Endothelial cell of umbilical vein (primary cell): ENCODE data around the gene RGSL1. TPM values are rescaled to one million over a fixed set of nuclear protein-coding genes. Genes with fewer than 3 reads are reported as not detected.

Experiments used
- BruUV-seq: library from RNA; stranded (reverse); fragments of 400-500 nt; replicated peaks from 2 replicates; lab custom pipeline; 2021; lab: Mats Ljungman, UMichigan
- CTCF ChIA-PET: fragments of 300-600, 350-600 bp; sonication (Branson Sonifier 250); formaldehyde crosslinking; loops from one replicate; lab custom pipeline; 2021; ENCODE audit warnings: antibody characterized with exemption, inconsistent platforms; lab: Charles Lee
- POLR2A ChIA-PET: fragments of 300-600, 350-600 bp; sonication (Branson Sonifier 250); formaldehyde crosslinking; loops from one replicate; lab custom pipeline; 2021; ENCODE audit warnings: antibody characterized with exemption, inconsistent platforms; lab: Charles Lee
- DNase-seq: peaks from one replicate; pipeline ENCODE4 v3.0.0-alpha.2; 2011; ENCODE audit warnings: low read depth, low spot score
- FAIRE-seq: peaks from 2 replicates; lab custom pipeline; 2011; peaks lifted over from hg19 to GRCh38; lab: Jason Lieb, UNC
- H2AFZ ChIP-seq: 2 replicates; pipeline ENCODE4 v1.6.0; 2012; ENCODE audit warnings: low read depth, low read length, control low read depth, inconsistent platforms
- H3K27ac ChIP-seq: 2 replicates; pipeline ENCODE4 v1.5.1; 2011; ENCODE audit warnings: low read depth, mild to moderate bottlenecking, control low read depth, low read length, moderate library complexity; ENCODE audit not compliant: insufficient read depth
- H3K27me3 ChIP-seq, 2 experiments: 2 replicates each; pipeline versions ENCODE4 v1.6.0 to v1.6.1; 2011; ENCODE audit warnings: low read length in 2 of 2, mixed read lengths in 1 of 2; ENCODE audit not compliant: control insufficient read depth in 2 of 2, insufficient read depth in 2 of 2
- H3K36me3 ChIP-seq, 2 experiments: 2 replicates in 1 of 2; 3 replicates in 1 of 2; pipeline ENCODE4 v1.5.1; 2011; ENCODE audit warnings: low read length in 2 of 2, mild to moderate bottlenecking in 1 of 2, moderate library complexity in 1 of 2; ENCODE audit not compliant: control insufficient read depth in 2 of 2, insufficient read depth in 2 of 2; ENCODE audit errors: extremely low read depth in 1 of 2
- H3K4me1 ChIP-seq: 3 replicates; pipeline ENCODE4 v1.5.1; 2011; ENCODE audit warnings: mild to moderate bottlenecking, low read length; ENCODE audit not compliant: control insufficient read depth, insufficient read depth; ENCODE audit errors: extremely low read depth
- H3K4me2 ChIP-seq: 2 replicates; pipeline ENCODE4 v1.6.1; 2011; ENCODE audit warnings: low read length, control low read depth, mixed read lengths; ENCODE audit not compliant: insufficient read depth
- H3K4me3 ChIP-seq, 3 experiments: fragments of 200-600 bp in 1 of 3; sonication (generic), shearing (Covaris generic) in 1 of 3; replicated peaks in 1 of 3; 2 replicates each; pipeline ENCODE4 v1.5.1; 2011 to 2016; ENCODE audit warnings: control low read depth in 3 of 3, low read length in 3 of 3, mild to moderate bottlenecking in 2 of 3, inconsistent platforms in 1 of 3, low read depth in 1 of 3, moderate library complexity in 1 of 3; ENCODE audit not compliant: insufficient read depth in 1 of 3
- H3K79me2 ChIP-seq: 2 replicates; pipeline ENCODE4 v1.6.0; 2012; ENCODE audit warnings: low read length, inconsistent platforms; ENCODE audit not compliant: control insufficient read depth, insufficient read depth
- H3K9ac ChIP-seq: replicated peaks from 2 replicates; pipeline ENCODE3; 2011; ENCODE audit warnings: low read length, control low read depth; ENCODE audit not compliant: insufficient read depth; ENCODE audit errors: extremely low read depth
- H3K9me1 ChIP-seq: replicated peaks from 3 replicates; pipeline ENCODE4 v1.6.0; 2011; ENCODE audit warnings: mild to moderate bottlenecking, low read length; ENCODE audit not compliant: control insufficient read depth, insufficient read depth; ENCODE audit errors: extremely low read depth
- H3K9me3 ChIP-seq: replicated peaks from 2 replicates; pipeline ENCODE4 v1.5.1; 2012; ENCODE audit warnings: low read length, inconsistent platforms; ENCODE audit not compliant: control insufficient read depth, insufficient read depth
- H4K20me1 ChIP-seq: replicated peaks from 2 replicates; pipeline ENCODE3; 2011; ENCODE audit warnings: mild to moderate bottlenecking, low read length; ENCODE audit not compliant: control insufficient read depth, insufficient read depth; ENCODE audit errors: extremely low read depth
- CTCF ChIP-seq, 2 donors: IDR thresholded peaks; 1 replicate in 1 of 2; 2 replicates in 1 of 2; pipeline ENCODE4 v1.5.1; 2011; ENCODE audit warnings: low read length in 2 of 2, mild to moderate bottlenecking in 2 of 2, moderate library complexity in 2 of 2, control low read depth in 1 of 2, inconsistent platforms in 1 of 2, low read depth in 1 of 2; ENCODE audit not compliant: insufficient read depth in 1 of 2; ENCODE audit errors: extremely low read depth in 1 of 2
- EZH2 ChIP-seq: IDR thresholded peaks from 2 replicates; pipeline ENCODE4 v1.6.1; 2012; ENCODE audit warnings: borderline replicate concordance, low read depth, mild to moderate bottlenecking, moderate library complexity, low read length, inconsistent platforms; ENCODE audit not compliant: severe bottlenecking
- FOS ChIP-seq: IDR thresholded peaks from 2 replicates; pipeline ENCODE4 v1.6.1; 2011; ENCODE audit warnings: mild to moderate bottlenecking, low read length, moderate library complexity, borderline replicate concordance; ENCODE audit not compliant: insufficient read depth
- GATA2 ChIP-seq: IDR thresholded peaks from 2 replicates; pipeline ENCODE4 v1.7.0; 2011; ENCODE audit warnings: low read depth, mild to moderate bottlenecking, moderate library complexity, mixed read lengths, low read length; ENCODE audit not compliant: insufficient read length, insufficient read depth
- JUN ChIP-seq: IDR thresholded peaks from 2 replicates; pipeline ENCODE4 v1.6.1; 2011; ENCODE audit warnings: borderline replicate concordance, low read depth; ENCODE audit not compliant: insufficient read length, insufficient read depth
- MYC ChIP-seq: IDR thresholded peaks from one replicate; pipeline ENCODE4 v1.6.1; 2011; ENCODE audit warnings: mild to moderate bottlenecking, low read depth, low read length
- POLR2A ChIP-seq: IDR thresholded peaks from 2 replicates; pipeline ENCODE4 v1.6.1; 2012; ENCODE audit warnings: low read depth, mild to moderate bottlenecking, control low read depth, low read length
- POLR2AphosphoS5 ChIP-seq: IDR thresholded peaks from 2 replicates; pipeline ENCODE4 v1.6.1; 2012; ENCODE audit warnings: low read depth, mild to moderate bottlenecking, control low read depth, low read length, moderate library complexity; ENCODE audit not compliant: insufficient read depth
- dilution Hi-C: fragments of 300-500 bp; cut with MboI; formaldehyde crosslinking; loops from one replicate; pipeline ENCODE4 v1.15.0; 2019; ENCODE audit warnings: low sequenced_read_pairs; ENCODE audit not compliant: extremely low pct_ligation_motif_present
- intact Hi-C: fragments of 100-400 bp; cut with micrococcal nuclease; formaldehyde crosslinking; loops from one replicate; pipeline ENCODE4 v1.10.0; 2022
- polyA plus RNA-seq, 4 experiments: library from polyadenylated mRNA; depleted of rRNA in 3 of 4; stranded (reverse) in 3 of 4; unstranded in 1 of 4; fragments of >200 nt; gene quantifications; 2 replicates each; pipeline versions ENCODE4 v1.2.1 to v1.2.3, GENCODE V29; 2011 to 2012; ENCODE audit warnings: missing spikeins in 1 of 4
- total RNA-seq: library from RNA; stranded (reverse); gene quantifications from 2 replicates; pipeline ENCODE4 v1.2.3, GENCODE V29; 2021
- TF ChIP-seq, protein P1 (sequence below): IDR thresholded peaks from 2 replicates; pipeline ENCODE4 v1.6.1; 2011; ENCODE audit not compliant: insufficient read depth, insufficient read length

Gene RGSL1
- total and polyA plus RNA-seq, 2 donors (not counting 3 experiments of a cell fraction or from before 2014, with no cell fraction given): not detected

GRCh38 chr1:182410620-182411273, 39.2 kb upstream of the RGSL1 start:
- ChIA-PET POLR2A (interaction anchor here (1.4 kb wide), 1 partner anchor 19 kb away, joined by 3 read pairs; the partner anchor contains the start of gene GLUL), CTCF (interaction anchor here (0.7 to 0.8 kb wide), 2 partner anchors 12 to 14 kb away, joined by 3 read pairs; no protein-coding TSS in a partner anchor)
- Histone ChIP-seq H3K9me1 (no peaks in the 10 kb centered on the region), H3K4me3 (no peak overlapping the region), H3K9me3 (no peaks in the 10 kb centered on the region), H3K27ac (no peak overlapping the region), H3K27me3 (peaks cover 0 to 3% of the 10 kb centered on the region in 2 experiments), H2AFZ (no peak overlapping the region), H3K9ac (no peak overlapping the region), H3K4me1 (no peaks in the 10 kb centered on the region), H4K20me1 (no peaks in the 10 kb centered on the region), H3K36me3 (no peaks in the 10 kb centered on the region), H3K79me2 (no peaks in the 10 kb centered on the region), H3K4me2 (no peak overlapping the region)
- dilution Hi-C loops: no loop called here
- BruUV-seq: no TSS peak
- no peak for FAIRE-seq
- intact Hi-C loops: no loop called here
- no peak for DNase-seq
- TF ChIP-seq, protein P1, sequence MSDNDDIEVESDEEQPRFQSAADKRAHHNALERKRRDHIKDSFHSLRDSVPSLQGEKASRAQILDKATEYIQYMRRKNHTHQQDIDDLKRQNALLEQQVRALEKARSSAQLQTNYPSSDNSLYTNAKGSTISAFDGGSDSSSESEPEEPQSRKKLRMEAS: no peak
- TF ChIP-seq POLR2A: no peak
- no peak for TF ChIP-seq GATA2
- TF ChIP-seq MYC: no peak

DNA sequence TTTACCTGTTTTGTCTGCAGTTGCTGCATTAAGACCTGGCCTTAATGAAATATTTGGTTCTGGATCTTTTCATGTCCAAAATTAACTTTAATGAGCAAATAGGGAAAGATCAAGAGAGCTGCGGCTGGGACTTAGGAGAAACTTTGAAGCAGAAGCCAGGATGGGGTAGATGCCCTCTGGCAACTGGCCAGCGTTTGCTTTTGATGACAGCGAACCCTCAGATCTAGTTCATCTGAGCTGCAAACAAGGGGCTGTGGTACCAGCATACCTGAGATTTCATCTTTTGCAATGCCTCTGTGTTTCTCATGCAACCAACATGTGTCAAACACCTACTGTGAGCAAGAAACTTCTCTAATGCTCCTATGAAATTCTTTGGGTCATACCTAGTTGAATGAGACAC, 36.5 kb upstream of the RGSL1 start:
- H3K9me1 ChIP-seq: no peaks in the 10 kb centered on the region
- no peaks in the 10 kb centered on the region for H4K20me1 ChIP-seq
- dilution Hi-C loops (no loop called here), intact Hi-C loops (no loop called here)
- no peak overlapping the region for H3K9ac ChIP-seq
- H2AFZ ChIP-seq: no peak overlapping the region
- H3K9me3 ChIP-seq: no peaks in the 10 kb centered on the region
- H3K79me2 ChIP-seq: no peaks in the 10 kb centered on the region
- ChIA-PET POLR2A (no interaction called here), CTCF (interaction anchor here (1.6 kb wide), 1 partner anchor 270 kb away, joined by 5 read pairs; no protein-coding TSS in a partner anchor)
- no peak overlapping the region for H3K4me2 ChIP-seq
- TF ChIP-seq POLR2A: no peak
- TF ChIP-seq JUN: no peak
- TF ChIP-seq, protein P1: no peak
- TF ChIP-seq CTCF (IDR thresholded peaks at IDR 0.05; ENCODE audit: extremely low read depth in 1 of 2, insufficient read depth in 1 of 2, low read depth in 1 of 2, low read length in 2 of 2): no peak
- no peak for TF ChIP-seq EZH2
- TF ChIP-seq FOS: no peak
- TF ChIP-seq GATA2: no peak
- TF ChIP-seq POLR2AphosphoS5: no peak
- TF ChIP-seq MYC: no peak
- no peak overlapping the region for H3K4me3 ChIP-seq
- no peak for DNase-seq
- no peaks in the 10 kb centered on the region for H3K27me3 ChIP-seq
- BruUV-seq: no TSS peak
- no peaks in the 10 kb centered on the region for H3K36me3 ChIP-seq
- H3K27ac ChIP-seq: no peak overlapping the region
- H3K4me1 ChIP-seq: no peaks in the 10 kb centered on the region
- FAIRE-seq: no peak
